GM23338 (cell line): ENCODE measurements around the gene ZFP36. TPM values are rescaled to one million over a fixed set of nuclear protein-coding genes. Genes with fewer than 3 reads are reported as not detected.

Experiments used
- ATAC-seq: fragments of 200-7000 bp; cut with Tn5 transposase; 3 replicates; pipeline ENCODE4 v1.9.1; 2020
- DNase-seq: peaks from one replicate; pipeline ENCODE4 v3.0.0-alpha.2; 2015; ENCODE audit warnings: low spot score
- H2AFZ ChIP-seq: fragments of 200-600 bp; sonication (generic); 2 replicates; pipeline ENCODE4 v1.8.0; 2016; ENCODE audit warnings: antibody characterized with exemption, mild to moderate bottlenecking, moderate library complexity
- H3F3A ChIP-seq: fragments of 200-600 bp; sonication (generic); replicated peaks from 2 replicates; pipeline ENCODE4 v1.8.0; 2017; ENCODE audit warnings: antibody characterized with exemption, mixed run types, low read depth
- H3K27ac ChIP-seq: fragments of 200-600 bp; sonication (generic); 2 replicates; pipeline ENCODE4 v1.6.1; 2016; ENCODE audit warnings: low read depth
- H3K27me3 ChIP-seq: fragments of 200-600 bp; sonication (generic); 2 replicates; pipeline ENCODE4 v1.8.0; 2016; ENCODE audit warnings: mild to moderate bottlenecking, mixed run types, moderate library complexity; ENCODE audit not compliant: insufficient read depth
- H3K36me3 ChIP-seq: fragments of 200-600 bp; sonication (generic); 2 replicates; pipeline ENCODE4 v1.8.0; 2016; ENCODE audit warnings: mild to moderate bottlenecking; ENCODE audit not compliant: insufficient read depth
- H3K4me1 ChIP-seq: fragments of 200-600 bp; sonication (generic); 2 replicates; pipeline ENCODE4 v1.8.0; 2016; ENCODE audit warnings: mild to moderate bottlenecking, moderate library complexity; ENCODE audit not compliant: insufficient read depth
- H3K4me2 ChIP-seq: fragments of 200-600 bp; sonication (generic); 2 replicates; pipeline ENCODE4 v1.7.1; 2017; ENCODE audit warnings: mixed run types
- H3K4me3 ChIP-seq: fragments of 200-600 bp; sonication (generic); 2 replicates; pipeline ENCODE4 v1.6.1; 2016; ENCODE audit warnings: mixed run types
- H3K79me2 ChIP-seq: fragments of 200-600 bp; sonication (generic); replicated peaks from 2 replicates; pipeline ENCODE4 v1.8.0; 2017; ENCODE audit warnings: mild to moderate bottlenecking; ENCODE audit not compliant: insufficient read depth
- H3K9me2 ChIP-seq: fragments of 200-600 bp; sonication (generic); 2 replicates; pipeline ENCODE4 v1.8.0; 2017; ENCODE audit not compliant: insufficient read depth
- H4K20me1 ChIP-seq: fragments of 200-600 bp; sonication (generic); replicated peaks from 2 replicates; pipeline ENCODE4 v1.8.0; 2017; ENCODE audit warnings: mild to moderate bottlenecking; ENCODE audit not compliant: insufficient read depth
- H3K27ac Mint-ChIP-seq: 2 replicates; pipeline ENCODE4 v1.8.0; 2020; ENCODE audit warnings: inconsistent platforms, mild to moderate bottlenecking, moderate library complexity, mixed read lengths
- H3K27me3 Mint-ChIP-seq: 3 replicates; pipeline ENCODE4 v1.8.0; 2022; ENCODE audit warnings: low read depth, mild to moderate bottlenecking, moderate library complexity, mixed read lengths, inconsistent platforms; ENCODE audit not compliant: insufficient read depth, poor library complexity
- H3K36me3 Mint-ChIP-seq: 3 replicates; pipeline ENCODE4 v1.8.0; 2021; ENCODE audit warnings: low read depth, mild to moderate bottlenecking, inconsistent platforms, moderate library complexity, mixed read lengths
- H3K4me1 Mint-ChIP-seq: 3 replicates; pipeline ENCODE4 v1.8.0; 2020; ENCODE audit warnings: mild to moderate bottlenecking, inconsistent platforms, mixed read lengths
- H3K4me3 Mint-ChIP-seq: 3 replicates; pipeline ENCODE4 v1.8.0; 2021; ENCODE audit warnings: moderate library complexity, mild to moderate bottlenecking, inconsistent platforms, mixed read lengths
- H3K9me3 Mint-ChIP-seq: 3 replicates; pipeline ENCODE4 v1.8.0; 2020; ENCODE audit warnings: moderate library complexity, mild to moderate bottlenecking, inconsistent platforms, mixed read lengths
- CREB1 ChIP-seq: fragments of 250-450 bp; sonication (Bioruptor Pico); IDR thresholded peaks from 2 replicates; pipeline ENCODE4 v1.5.0; 2020; ENCODE audit warnings: low read depth, mild to moderate bottlenecking, moderate library complexity
- CTCF ChIP-seq, 2 experiments: fragments of 200-600 bp in 1 of 2; sonication (generic) in 1 of 2; conservative IDR thresholded peaks; 2 replicates each; pipeline versions ENCODE4 v1.5.1 to v1.6.1; 2016 to 2017; ENCODE audit warnings: antibody characterized with exemption in 2 of 2, low read depth in 2 of 2, mild to moderate bottlenecking in 2 of 2, moderate library complexity in 1 of 2
- ETS1 ChIP-seq: IDR thresholded peaks from 2 replicates; pipeline ENCODE4 v1.6.1; 2016; ENCODE audit warnings: antibody characterized with exemption
- EZH2 ChIP-seq: fragments of 200-600 bp; sonication (generic); IDR thresholded peaks from one replicate; pipeline ENCODE4 v1.8.0; 2017; ENCODE audit warnings: antibody characterized with exemption, mild to moderate bottlenecking, low read depth; ENCODE audit not compliant: unreplicated experiment
- NANOG ChIP-seq: IDR thresholded peaks from 2 replicates; pipeline ENCODE4 v1.6.1; 2016; ENCODE audit warnings: antibody characterized with exemption, borderline replicate concordance
- POLR2AphosphoS5 ChIP-seq: IDR thresholded peaks from 2 replicates; pipeline ENCODE4 v1.6.1; 2016; ENCODE audit warnings: antibody characterized with exemption, low read depth
- STAT1 ChIP-seq: IDR thresholded peaks from one replicate; pipeline ENCODE4 v1.6.1; 2016; ENCODE audit warnings: antibody characterized with exemption; ENCODE audit not compliant: unreplicated experiment
- ZNF114 ChIP-seq: fragments of 250-450 bp; sonication (Bioruptor Pico); IDR thresholded peaks from 2 replicates; pipeline ENCODE4 v1.5.0; 2020; ENCODE audit warnings: mild to moderate bottlenecking, moderate library complexity
- ZNF462 ChIP-seq: fragments of 250-450 bp; sonication (Bioruptor Pico); IDR thresholded peaks from 2 replicates; pipeline ENCODE4 v1.5.0; 2020; ENCODE audit warnings: mild to moderate bottlenecking, moderate library complexity
- polyA plus RNA-seq: library from polyadenylated mRNA; unstranded; fragments of >200 nt; fragmentation: Nextera tagmentation; extraction: Ambion mirVana; gene quantifications from 2 replicates; pipeline ENCODE4 v1.2.1, GENCODE V29; 2016
- total RNA-seq: library from RNA; depleted of rRNA; stranded (reverse); fragments of >200 nt; shearing (Covaris generic); gene quantifications from 2 replicates; pipeline ENCODE4 v1.2.3, GENCODE V29; 2014

The ZFP36 gene
- total and polyA plus RNA-seq, 2 experiments from 2014 or later: 9.5 to 27.5 TPM

GRCh38 chr19:39448271-39448670, 41.6 kb downstream of the ZFP36 start (continued):
- no peak for TF ChIP-seq ZNF462 (CRISPR knock-in tag)
- TF ChIP-seq STAT1: no peak
- no peak for TF ChIP-seq ZNF114 (CRISPR knock-in tag)
- TF ChIP-seq CTCF (conservative IDR thresholded peaks at IDR 0.05; ENCODE audit: low read depth in 2 of 2): no peak

GRCh38 chr19:39449116-39449797, 42.6 kb downstream of the ZFP36 start:
- DNase-seq: no peak
- no peaks in the 10 kb centered on the region for H3F3A ChIP-seq
- ATAC-seq: no peak
- Mint-ChIP-seq H3K9me3 (peaks cover 4% of the 10 kb centered on the region; the same call in 1 of the 3 replicates), H3K27me3 (peaks cover 14% of the 10 kb centered on the region), H3K36me3 (peaks cover 50% of the 10 kb centered on the region), H3K4me3 (no peak overlapping the region; the same call in 2 of the 3 replicates), H3K27ac (peak overlapping the region; percentile 68), H3K4me1 (peaks cover 10% of the 10 kb centered on the region)
- H3K4me2 ChIP-seq: no peak overlapping the region
- no peak overlapping the region for H3K27ac ChIP-seq
- no peaks in the 10 kb centered on the region for H3K9me2 ChIP-seq
- H3K79me2 ChIP-seq: peaks cover 92% of the 10 kb centered on the region
- H3K4me3 ChIP-seq: no peak overlapping the region
- no peaks in the 10 kb centered on the region; the same call in 1 of the 2 replicates for H3K36me3 ChIP-seq
- peaks cover 31% of the 10 kb centered on the region for H4K20me1 ChIP-seq
- H2AFZ ChIP-seq: no peak overlapping the region
- peaks cover 4% of the 10 kb centered on the region; the same call in 1 of the 2 replicates for H3K4me1 ChIP-seq
- H3K27me3 ChIP-seq: no peaks in the 10 kb centered on the region
- no peak for TF ChIP-seq ZNF114 (CRISPR knock-in tag)
- no peak for TF ChIP-seq CREB1
- TF ChIP-seq POLR2AphosphoS5: no peak
- no peak for TF ChIP-seq CTCF (conservative IDR thresholded peaks at IDR 0.05; ENCODE audit: low read depth in 2 of 2)
- TF ChIP-seq ETS1: no peak
- TF ChIP-seq NANOG: no peak
- no peak for TF ChIP-seq EZH2
